Uterus (tissue), 4 donors: ENCODE data around the gene SKIC3. TPM values are rescaled to one million over a fixed set of nuclear protein-coding genes. Genes with fewer than 3 reads are reported as not detected.

Source experiments
- DNase-seq, 2 donors: peaks; one replicate each; pipeline ENCODE4 v3.0.0-alpha.2; 2019 to 2020
- H3K27ac ChIP-seq, 2 donors: fragments of 200-600 bp; sonication (generic); 1 replicate in 1 of 2; 2 replicates in 1 of 2; pipeline ENCODE4 v1.5.1; 2016 to 2018
- H3K27me3 ChIP-seq, 2 donors: fragments of 200-600 bp; sonication (generic); one replicate each; pipeline ENCODE4 v1.5.1; 2018 to 2019; ENCODE audit warnings: control low read depth in 1 of 2
- H3K36me3 ChIP-seq, 2 donors: fragments of 200-600 bp; sonication (generic); one replicate each; pipeline ENCODE4 v1.5.1; 2019; ENCODE audit warnings: control low read depth in 1 of 2
- H3K4me1 ChIP-seq, 2 donors: fragments of 200-600 bp; sonication (generic); one replicate each; pipeline ENCODE4 v1.5.1; 2018 to 2019; ENCODE audit warnings: control low read depth in 1 of 2
- H3K4me3 ChIP-seq, 2 donors: fragments of 200-600 bp; sonication (generic); 1 replicate in 1 of 2; 2 replicates in 1 of 2; pipeline ENCODE4 v1.5.1; 2018 to 2019; ENCODE audit warnings: mild to moderate bottlenecking in 1 of 2
- H3K9me3 ChIP-seq, 2 donors: fragments of 200-600 bp; sonication (generic); one replicate each; pipeline ENCODE4 v1.5.1; 2019; ENCODE audit warnings: control low read depth in 1 of 2
- CTCF ChIP-seq, 4 experiments: fragments of 200-600 bp in 2 of 4; fragments of 450-650 bp in 2 of 4; sonication (generic) in 2 of 4; IDR thresholded peaks; one replicate each; pipeline ENCODE4 v1.5.1; 2016 to 2019; ENCODE audit warnings: antibody characterized with exemption in 4 of 4, mild to moderate bottlenecking in 2 of 4, moderate library complexity in 1 of 4
- POLR2A ChIP-seq, 2 donors: fragments of 450-650 bp; IDR thresholded peaks; one replicate each; pipeline ENCODE4 v1.6.1; 2016; ENCODE audit warnings: antibody characterized with exemption in 2 of 2, mild to moderate bottlenecking in 1 of 2, moderate library complexity in 1 of 2
- intact Hi-C: fragments of 100-400 bp; cut with DNase I; formaldehyde crosslinking; loops from one replicate; pipeline ENCODE4 v1.15.1; 2023; ENCODE audit warnings: low total_unique reads
- total RNA-seq, 4 donors: library from RNA; depleted of rRNA in 3 of 4; stranded (reverse); fragments of >200 nt in 3 of 4; gene quantifications; one replicate each; pipeline versions ENCODE4 v1.1.0 to v1.2.4, GENCODE V29; 2014 to 2023
- donor health status: DM: yes; HTN: yes; CAD: no.

The SKIC3 gene
- total RNA-seq, 4 donors from 2014 or later = 40.3 to 219 (median 90.6) TPM

- no peak for TF ChIP-seq CTCF (IDR thresholded peaks at IDR 0.05)
- TF ChIP-seq POLR2A (IDR thresholded peaks at IDR 0.05) = no peak
- no peaks in the 10 kb centered on the region for H3K36me3 ChIP-seq
- no peaks in the 10 kb centered on the region for H3K9me3 ChIP-seq
- no peak overlapping the region for H3K27ac ChIP-seq
- no peaks in the 10 kb centered on the region for H3K27me3 ChIP-seq
- H3K4me1 ChIP-seq = no peaks in the 10 kb centered on the region
- no peak overlapping the region for H3K4me3 ChIP-seq
- DNase-seq = no peak
- intact Hi-C loops = no loop called here
Measured at GRCh38 chr5:95564450-95564849, 9.7 kb upstream of the SKIC3 start.

- intact Hi-C loops = no loop called here
- H3K4me1 ChIP-seq = no peaks in the 10 kb centered on the region
- no peak overlapping the region for H3K27ac ChIP-seq
- no peak overlapping the region for H3K4me3 ChIP-seq
- no peaks in the 10 kb centered on the region for H3K27me3 ChIP-seq
- DNase-seq = no peak
- H3K36me3 ChIP-seq = no peaks in the 10 kb centered on the region
- H3K9me3 ChIP-seq = no peaks in the 10 kb centered on the region
- TF ChIP-seq POLR2A (IDR thresholded peaks at IDR 0.05) (no peak), CTCF (IDR thresholded peaks at IDR 0.05) (no peak)
Measured at GRCh38 chr5:95563367-95563766, 8.6 kb upstream of the SKIC3 start.

GRCh38 chr5:95562282-95562681, 7.5 kb upstream of the SKIC3 start:
- intact Hi-C loops = no loop called here
- no peak for DNase-seq
- H3K9me3 ChIP-seq = no peaks in the 10 kb centered on the region
- no peak overlapping the region for H3K4me3 ChIP-seq
- no peak overlapping the region for H3K27ac ChIP-seq
- H3K27me3 ChIP-seq = no peaks in the 10 kb centered on the region
- no peak for TF ChIP-seq CTCF (IDR thresholded peaks at IDR 0.05)
- no peak for TF ChIP-seq POLR2A (IDR thresholded peaks at IDR 0.05)
- H3K36me3 ChIP-seq = no peaks in the 10 kb centered on the region
- H3K4me1 ChIP-seq = no peaks in the 10 kb centered on the region

GRCh38 chr5:95557841-95558240, 3.1 kb upstream of the SKIC3 start:
- TF ChIP-seq POLR2A (IDR thresholded peaks at IDR 0.05) = no peak
- TF ChIP-seq CTCF (IDR thresholded peaks at IDR 0.05) = no peak
- no peak for DNase-seq
- H3K4me1 ChIP-seq = no peaks in the 10 kb centered on the region
- no peaks in the 10 kb centered on the region for H3K27me3 ChIP-seq
- no peak overlapping the region for H3K27ac ChIP-seq
- H3K9me3 ChIP-seq = no peaks in the 10 kb centered on the region
- H3K4me3 ChIP-seq = no peak overlapping the region
- H3K36me3 ChIP-seq = no peaks in the 10 kb centered on the region
- intact Hi-C loops = no loop called here

GRCh38 chr5:95555553-95555952, 776 bp upstream of the SKIC3 start:
- Histone ChIP-seq H3K36me3 (no peaks in the 10 kb centered on the region), H3K4me1 (peaks cover 0 to 5% of the 10 kb centered on the region in 2 donors), H3K9me3 (no peaks in the 10 kb centered on the region), H3K27me3 (no peaks in the 10 kb centered on the region), H3K4me3 (peak overlapping the region; percentile 54 to 75), H3K27ac (peak overlapping the region; percentile 80 to 89)
- no peak for DNase-seq
- no peak for TF ChIP-seq CTCF (IDR thresholded peaks at IDR 0.05)
- intact Hi-C loops = no loop called here
